Heart left ventricle (tissue), 13 donors: Measurements from ENCODE around the gene PDIA6.

ENCODE experiments used
- POLR2A ChIP-seq, 2 donors: fragments of 450-650 bp; IDR thresholded peaks; one replicate each; pipeline ENCODE4 v1.6.1; 2017; ENCODE audit warnings: antibody characterized with exemption in 2 of 2, mild to moderate bottlenecking in 2 of 2, moderate library complexity in 2 of 2
- TF ChIP-seq, protein P1 (sequence below), 12 donors: fragments of 200-600 bp; sonication (generic) in 4 of 12; IDR thresholded peaks; one replicate each; pipeline versions ENCODE4 v1.5.0 to v1.8.0; 2018 to 2022; ENCODE audit warnings: antibody characterized with exemption in 12 of 12, mild to moderate bottlenecking in 5 of 12
- donor health status: ischemic (EF 13 %, LVEDD 7.1; RV severe dilation, severe dysfunction).
- donor health status: DM: no; HTN: yes; CAD: no.
- donor health status: DM: no; HTN: no; CAD: no.
- donor health status: ischemic (EF 25% LVEDD 6.9; RV normal size, moderate dysfunction).
- donor health status: ischemic (EF 25% LVEDD 5.7; RV mildly dilated, moderate dysfunction).
- donor health status: ischemic (EF 35%, LVEDD 5.7; RV mildly dilated, moderate dysfunction).
- donor health status: nonischemic (EF 11% LVEDD 7.7; RV severe dilation, severe dysfunction).
- donor health status: DM: yes; HTN: yes; CAD: no.
- donor health status: PGD.
- donor health status: ischemic (EF 29% LVEDD 5.4; RV normal size, mild dysfunction).
- donor health status: nonischemic (EF 23%, LVEDD 6.1; RV moderate dilation, normal function).

DNA sequence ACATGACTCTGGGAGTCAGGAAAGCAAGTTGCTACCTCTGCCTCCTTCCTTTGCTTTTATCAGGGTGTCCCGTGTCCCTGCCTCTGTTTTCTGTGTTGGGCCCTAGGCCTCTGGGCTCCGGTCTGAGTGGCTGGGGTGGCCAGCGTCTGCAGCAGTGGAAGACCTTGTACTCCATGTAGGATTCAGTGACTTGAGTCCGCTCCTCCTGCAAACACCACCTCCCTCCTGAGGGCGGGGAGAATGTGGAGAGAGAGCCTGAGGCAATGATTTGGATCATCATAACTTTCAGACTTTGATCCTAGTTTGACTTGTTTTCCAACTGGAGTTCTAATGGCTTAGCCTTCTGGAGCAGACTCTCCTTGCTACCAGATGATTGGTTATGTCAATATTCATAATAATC, 60.3 kb downstream of the PDIA6 start:
- TF ChIP-seq, protein P1, sequence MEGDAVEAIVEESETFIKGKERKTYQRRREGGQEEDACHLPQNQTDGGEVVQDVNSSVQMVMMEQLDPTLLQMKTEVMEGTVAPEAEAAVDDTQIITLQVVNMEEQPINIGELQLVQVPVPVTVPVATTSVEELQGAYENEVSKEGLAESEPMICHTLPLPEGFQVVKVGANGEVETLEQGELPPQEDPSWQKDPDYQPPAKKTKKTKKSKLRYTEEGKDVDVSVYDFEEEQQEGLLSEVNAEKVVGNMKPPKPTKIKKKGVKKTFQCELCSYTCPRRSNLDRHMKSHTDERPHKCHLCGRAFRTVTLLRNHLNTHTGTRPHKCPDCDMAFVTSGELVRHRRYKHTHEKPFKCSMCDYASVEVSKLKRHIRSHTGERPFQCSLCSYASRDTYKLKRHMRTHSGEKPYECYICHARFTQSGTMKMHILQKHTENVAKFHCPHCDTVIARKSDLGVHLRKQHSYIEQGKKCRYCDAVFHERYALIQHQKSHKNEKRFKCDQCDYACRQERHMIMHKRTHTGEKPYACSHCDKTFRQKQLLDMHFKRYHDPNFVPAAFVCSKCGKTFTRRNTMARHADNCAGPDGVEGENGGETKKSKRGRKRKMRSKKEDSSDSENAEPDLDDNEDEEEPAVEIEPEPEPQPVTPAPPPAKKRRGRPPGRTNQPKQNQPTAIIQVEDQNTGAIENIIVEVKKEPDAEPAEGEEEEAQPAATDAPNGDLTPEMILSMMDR (IDR thresholded peaks at IDR 0.05), result no peak
- no peak for TF ChIP-seq POLR2A (IDR thresholded peaks at IDR 0.05)
